ENCODE data around the gene RERE.

The RERE gene

DNA sequence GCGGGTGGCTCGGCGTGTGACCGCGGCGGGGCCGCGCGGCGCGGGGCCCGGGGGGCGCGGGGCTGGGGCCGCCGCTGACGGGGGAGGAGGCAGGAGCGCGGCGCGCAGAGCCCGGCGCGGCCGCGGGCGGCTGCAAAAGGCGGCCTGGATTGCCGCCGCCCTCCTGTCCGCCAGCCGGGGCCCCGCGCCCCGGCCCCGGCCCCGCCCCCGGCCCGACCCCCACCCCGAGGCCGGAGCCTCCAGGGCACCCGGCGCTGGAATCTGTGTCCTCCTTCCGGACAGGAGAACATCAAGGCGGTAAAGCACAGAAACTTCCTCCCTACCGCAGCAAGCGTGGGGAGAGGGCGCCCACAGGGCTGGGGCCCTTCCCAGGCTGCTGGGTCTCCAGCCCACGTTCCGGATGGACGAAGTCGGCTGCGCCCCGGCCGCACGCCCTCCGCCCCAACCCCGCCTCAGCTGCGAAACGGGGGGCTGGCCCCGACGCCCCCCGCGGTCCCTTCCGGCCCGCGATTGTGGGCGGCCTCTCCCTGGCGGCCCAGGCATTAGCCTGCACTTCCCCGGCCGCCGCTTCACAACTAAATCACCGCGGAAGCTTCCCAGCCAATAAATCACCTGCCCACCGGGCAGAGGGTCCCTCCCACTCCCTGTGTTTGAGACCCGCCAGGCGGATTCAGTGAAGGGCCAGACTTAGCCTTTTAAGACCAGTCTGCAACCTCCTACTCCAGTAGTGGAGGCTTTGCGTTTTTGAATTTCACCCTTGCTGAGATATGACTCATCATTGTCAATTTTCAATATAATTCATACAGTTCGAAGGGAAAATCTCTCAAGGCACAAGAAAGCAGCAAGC lies 393.5 kb downstream of the RERE start:
- peak; percentile 90 for DNase-seq

DNA sequence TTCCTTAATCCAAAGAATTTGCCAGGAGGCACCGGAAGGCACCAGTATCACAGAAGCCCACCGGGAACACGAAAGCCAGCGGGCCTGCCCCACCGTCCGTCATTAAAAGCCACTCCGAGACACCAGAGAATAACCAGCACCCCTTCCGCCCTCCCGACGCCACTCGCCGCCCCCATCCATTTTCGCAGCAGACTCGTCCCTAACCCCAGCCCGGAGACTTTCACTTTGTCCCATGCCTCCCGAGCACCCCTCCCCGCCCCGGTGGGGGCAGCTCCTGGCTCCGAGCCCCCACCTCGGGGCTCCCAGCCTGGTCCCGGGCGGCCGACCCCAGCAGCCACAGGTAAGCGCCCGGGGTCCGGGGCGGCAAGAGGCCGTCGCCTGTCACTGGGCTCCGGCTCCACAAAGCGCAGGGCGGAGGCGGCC lies 394.2 kb downstream of the RERE start:
- DNase-seq = peak; percentile 72

DNA sequence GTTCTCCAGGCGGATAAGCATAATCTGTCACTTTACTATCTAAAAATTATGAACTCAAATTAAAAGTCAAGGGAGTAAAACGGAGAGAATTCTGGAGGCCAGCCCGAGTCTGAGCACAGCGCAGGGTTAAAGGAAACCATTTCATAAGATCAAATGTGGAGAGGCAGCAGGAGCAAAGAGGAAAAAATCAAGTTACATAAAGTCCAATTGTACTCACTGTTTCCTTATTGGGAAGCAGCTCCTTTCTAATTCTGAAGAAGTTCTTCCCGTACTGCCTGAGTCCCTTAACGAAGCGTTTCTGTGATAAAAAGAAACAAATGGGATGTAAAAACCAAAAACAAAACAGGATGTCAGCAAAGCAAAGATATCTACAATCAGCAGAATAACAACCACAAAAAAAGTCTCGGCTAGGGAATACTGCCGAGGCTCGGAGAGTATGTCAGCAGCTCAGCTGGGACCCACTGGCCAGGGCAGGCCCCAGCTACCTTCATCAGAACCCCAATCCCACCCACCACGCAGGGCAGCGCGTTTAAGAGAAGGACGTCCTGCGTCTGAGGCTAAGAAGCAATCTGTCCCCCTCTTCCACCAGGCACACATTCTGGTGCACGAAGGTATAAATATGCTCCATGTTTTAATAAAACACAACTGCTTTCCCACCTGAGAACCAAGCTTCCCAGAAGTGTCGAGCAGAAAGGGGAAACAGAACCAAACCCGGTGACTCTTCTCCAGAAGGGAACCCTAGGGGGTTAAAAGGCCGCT lies 394.8 kb downstream of the RERE start:
- DNase-seq = peak; percentile 63

DNA sequence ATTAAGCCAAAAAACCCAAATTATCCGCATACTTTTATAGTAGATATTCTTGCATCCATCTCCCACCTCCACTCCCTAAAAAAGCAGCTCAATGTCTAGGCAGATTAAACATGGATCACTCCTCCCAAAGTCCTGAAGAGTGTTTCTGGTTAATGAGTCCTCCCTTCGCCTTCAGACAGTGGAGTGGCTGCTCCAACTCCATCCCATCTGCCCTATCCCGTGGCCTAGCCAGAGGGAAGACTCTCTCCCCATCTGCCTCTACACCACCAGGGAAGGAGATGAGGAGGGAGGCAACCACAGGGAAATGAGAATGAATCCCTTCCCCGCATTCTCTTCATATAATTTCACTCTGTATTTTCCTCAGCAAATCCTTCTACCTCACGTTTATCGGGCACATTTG lies 395.7 kb downstream of the RERE start:
- DNase-seq = no peak

DNA sequence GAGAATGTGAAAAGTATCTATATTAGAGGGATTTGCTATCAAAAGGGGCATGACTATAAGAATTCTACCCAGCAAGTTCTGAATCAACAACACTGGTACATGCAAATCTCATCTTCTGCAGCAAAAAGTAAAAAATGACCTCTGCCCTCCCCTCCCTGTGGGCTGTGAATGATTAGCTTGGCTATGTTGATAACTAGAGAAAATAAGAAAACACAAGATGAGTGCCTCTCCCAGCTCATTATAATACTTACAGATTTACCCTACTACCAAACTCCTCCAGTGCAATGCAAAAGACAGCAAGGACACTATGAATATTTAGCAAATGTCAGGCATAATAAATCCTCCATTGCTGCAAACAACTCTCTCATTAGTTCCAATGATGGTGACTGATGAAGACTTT lies 397.1 kb downstream of the RERE start:
- DNase-seq = no peak

DNA sequence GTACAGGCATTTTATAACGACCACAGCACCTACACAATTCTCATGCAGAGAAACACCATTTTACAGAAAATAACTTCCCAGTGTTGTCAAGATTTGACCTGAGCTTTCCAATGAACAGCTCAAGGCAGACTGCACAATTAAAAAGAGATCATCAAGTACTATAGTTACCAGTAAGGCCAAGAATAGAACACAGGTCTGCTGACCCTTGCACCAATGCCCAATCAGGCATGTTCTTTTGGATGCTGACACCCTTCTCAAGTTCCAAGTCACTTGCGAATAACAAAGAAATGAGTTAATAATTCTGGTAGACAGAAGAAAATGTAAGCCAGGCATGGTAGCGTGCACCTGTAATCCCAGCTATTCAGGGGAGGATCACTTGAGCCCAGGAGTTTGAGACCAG lies 397.6 kb downstream of the RERE start:
- no peak for DNase-seq

DNA sequence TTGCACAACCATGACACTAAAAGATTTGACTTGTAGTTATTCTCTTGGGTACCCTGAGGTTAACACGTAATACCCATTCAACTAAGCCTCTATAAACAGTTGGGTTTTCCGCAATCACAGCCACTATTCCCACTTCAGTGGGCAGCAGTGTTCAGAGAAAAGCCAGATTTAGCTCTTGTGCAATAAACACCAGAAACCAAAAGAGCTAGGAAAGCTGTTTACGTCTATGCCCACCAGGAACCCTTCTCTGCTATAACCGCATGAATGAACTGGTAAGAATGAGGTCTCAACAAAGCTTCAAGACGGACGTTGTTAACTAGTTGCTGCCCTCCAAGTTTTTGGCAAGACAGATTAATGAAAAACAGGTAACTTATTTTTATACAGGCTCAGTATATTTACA lies 398.3 kb downstream of the RERE start:
- no peak for DNase-seq

DNA sequence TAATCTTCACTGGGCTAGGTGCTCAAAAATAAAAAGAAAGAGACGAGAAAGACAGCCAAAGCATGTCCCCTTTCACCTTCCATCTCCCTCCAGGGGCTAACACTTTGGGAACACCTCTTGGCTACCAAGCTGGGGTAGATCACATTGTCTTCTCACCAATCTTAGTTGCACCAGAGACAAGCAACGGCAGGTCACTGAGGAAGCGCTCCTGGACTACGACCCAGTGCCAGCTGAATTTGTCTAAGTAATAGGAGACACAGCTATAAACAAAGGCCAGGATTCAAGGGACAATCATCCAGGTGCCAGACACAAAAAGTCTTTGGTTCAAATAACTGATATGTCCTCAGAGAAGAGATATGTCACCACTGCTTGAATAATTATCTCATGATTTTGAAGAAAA lies 399.1 kb downstream of the RERE start:
- DNase-seq = no peak

DNA sequence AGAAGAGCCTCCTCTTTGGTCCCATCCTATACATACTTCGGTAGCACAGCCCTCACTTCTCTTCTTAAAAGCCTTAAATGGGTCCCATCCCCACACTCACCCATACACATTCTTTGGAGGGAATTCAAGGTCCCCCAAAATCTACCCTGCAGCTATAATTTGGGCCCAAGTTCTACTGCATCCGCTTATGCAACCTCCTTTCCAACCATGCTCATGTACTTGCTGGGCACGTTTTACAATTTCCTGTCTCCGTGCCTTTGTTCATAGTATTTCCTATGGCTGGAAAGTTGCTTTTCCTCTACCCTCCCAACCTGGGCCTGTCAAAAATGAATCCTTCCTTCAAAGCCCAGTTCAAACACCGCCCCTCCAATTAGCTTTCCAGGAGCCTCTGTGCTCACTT lies 399.8 kb downstream of the RERE start:
- DNase-seq = no peak

DNA sequence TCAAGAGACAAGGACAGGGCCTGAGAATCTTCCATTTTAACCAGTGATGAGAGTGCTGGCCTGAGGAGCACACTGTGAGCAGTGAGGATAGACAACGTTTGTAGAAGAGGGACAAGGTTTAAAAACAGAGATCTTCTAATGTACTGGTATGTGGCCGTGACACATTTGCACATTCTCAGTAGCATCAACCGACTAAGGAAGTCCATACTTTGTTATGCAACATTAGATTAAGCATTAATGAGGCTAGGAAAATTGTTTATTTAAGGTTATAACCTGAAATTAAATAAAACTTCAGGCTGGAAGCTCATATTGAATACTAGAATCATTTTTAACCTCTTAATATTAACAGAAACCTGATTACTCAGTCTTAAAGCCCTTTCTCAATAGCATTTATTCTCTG lies 400.6 kb downstream of the RERE start:
- DNase-seq = no peak

DNA sequence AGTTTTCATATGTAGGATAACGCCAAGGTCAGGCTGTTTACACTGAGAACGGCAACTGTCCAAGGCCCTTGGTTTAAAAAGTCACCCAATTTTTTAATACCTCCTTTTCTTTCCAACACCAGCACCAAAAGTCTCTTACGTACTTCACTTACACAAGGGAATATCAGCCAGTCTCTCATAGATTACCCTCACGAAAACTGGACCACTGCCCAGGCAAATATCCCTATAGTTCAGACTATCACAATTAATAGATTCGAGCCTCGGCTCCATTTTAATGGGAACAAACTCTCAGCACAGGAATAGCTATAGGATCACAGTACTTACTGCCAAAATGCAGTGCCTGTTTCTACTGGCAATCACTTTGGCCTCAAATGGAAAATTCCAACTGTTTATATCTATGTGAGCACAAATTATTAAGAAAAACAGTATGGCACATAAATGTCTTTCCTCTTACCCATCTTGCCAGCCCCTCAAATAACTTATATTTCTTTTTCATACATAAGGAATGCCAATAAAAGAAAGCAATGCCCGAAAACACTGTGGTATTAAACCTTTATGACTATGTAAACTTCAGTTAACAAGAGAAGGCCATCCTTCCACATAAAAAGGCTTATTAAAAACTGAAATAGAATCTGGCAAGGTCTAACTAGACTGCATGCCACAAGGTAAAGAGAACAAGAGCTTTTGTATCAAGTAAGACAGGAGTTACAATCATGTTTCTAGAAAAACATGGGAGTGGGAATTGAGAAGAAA lies 401.7 kb downstream of the RERE start:
- no peak for DNase-seq

DNA sequence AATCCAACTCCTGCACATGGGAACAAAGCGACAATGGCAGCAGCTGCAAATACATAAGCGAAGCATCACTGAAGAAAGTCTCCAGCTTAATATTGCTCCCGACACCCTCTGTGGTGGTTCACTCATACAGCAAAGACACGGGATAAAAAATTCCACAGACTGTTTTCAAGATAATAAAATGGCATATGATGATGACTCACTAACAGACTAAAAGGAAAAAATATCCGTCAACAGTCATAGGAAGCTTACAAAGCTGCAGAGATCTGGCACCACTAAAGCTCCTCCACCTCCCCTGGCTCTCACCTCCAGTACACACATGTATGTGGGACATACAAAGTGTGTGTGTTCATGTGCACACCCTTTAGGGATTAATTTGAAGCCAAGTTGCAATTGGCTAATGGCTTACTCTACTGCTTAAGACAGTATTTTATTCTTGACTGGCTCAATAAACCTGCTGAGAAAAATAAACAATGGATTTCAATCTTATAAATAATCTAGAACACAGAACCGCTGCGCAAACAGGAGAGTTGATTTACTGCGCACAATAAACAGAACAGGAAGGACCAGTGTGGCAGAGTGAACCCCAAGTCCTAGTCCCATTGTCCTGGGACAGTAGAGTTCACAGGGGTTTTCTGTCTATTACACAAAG lies 405.1 kb downstream of the RERE start:
- DNase-seq = no peak

DNA sequence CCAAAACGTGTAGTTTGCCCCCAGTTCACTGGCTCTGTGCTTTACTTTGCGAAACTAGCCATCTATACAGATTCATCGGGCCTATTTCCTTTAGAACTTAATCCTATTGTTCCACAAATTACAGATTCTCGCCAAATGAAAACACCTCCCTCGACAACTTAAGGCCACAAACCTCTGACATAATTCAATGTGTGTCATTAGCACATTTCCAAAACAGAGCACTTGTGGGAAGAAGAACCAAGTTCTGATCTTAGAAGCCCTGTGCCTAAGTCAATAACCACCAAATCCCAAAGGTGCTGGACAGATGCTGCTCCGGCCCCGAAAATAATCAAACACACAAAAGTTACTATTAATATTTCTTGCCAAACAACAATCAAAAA lies 405.6 kb downstream of the RERE start:
- no peak for DNase-seq

DNA sequence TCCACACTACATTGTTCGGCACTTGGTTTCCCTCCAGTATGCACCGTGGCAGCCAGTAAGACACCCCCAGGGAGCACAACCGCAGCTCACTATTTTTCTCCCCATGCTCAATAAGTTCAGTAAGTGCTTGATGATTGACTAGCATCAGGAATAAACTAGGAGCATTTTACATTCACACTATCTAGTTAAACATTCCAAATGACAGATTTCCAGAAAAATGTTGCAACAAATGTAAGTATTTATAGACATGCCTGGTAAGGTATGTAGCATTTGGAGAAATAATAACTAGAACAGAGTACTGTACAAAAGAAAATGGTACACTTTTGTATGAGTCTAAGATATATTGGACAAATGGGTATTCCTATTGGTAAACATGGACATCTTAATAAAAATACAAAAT lies 406.6 kb downstream of the RERE start:
- no peak for DNase-seq

DNA sequence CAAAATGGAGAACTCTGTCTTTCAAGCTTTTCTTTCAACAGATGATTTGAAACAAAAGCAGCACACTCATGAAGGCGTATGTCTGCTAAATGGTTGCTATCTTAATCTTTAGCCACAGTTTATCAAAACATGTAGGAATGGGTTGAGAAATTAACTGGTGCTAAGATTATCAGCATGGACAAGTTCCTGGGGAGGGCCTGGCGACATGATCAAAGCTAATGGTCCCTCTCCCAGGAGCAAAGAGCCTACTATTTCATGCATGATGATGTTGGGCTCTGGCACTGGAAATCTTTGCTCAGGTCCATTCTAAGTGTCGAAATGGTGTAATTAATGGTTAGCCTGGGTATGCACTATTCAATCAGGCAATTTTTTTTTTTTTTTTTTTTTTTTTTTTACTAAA lies 407.8 kb downstream of the RERE start:
- DNase-seq = no peak

DNA sequence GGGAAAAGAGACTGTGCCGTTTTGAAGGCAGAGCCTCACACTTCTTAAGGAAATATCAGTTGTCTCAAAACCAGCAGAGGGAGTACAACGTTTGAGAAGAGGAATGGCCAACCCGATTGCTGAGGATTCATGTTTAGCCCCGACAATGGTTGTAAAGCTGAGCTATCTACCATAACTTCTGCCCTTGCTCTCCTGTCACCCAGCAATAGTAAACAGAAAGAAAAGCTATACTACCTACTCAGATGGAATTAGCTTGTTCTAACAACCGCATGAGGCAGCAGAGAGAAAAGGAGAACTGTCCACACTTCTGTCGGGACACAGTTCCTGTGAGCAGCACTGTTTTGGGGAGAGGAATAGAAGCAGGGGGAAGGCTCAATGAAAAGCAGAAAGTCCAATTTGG lies 408.3 kb downstream of the RERE start:
- no peak for DNase-seq

DNA sequence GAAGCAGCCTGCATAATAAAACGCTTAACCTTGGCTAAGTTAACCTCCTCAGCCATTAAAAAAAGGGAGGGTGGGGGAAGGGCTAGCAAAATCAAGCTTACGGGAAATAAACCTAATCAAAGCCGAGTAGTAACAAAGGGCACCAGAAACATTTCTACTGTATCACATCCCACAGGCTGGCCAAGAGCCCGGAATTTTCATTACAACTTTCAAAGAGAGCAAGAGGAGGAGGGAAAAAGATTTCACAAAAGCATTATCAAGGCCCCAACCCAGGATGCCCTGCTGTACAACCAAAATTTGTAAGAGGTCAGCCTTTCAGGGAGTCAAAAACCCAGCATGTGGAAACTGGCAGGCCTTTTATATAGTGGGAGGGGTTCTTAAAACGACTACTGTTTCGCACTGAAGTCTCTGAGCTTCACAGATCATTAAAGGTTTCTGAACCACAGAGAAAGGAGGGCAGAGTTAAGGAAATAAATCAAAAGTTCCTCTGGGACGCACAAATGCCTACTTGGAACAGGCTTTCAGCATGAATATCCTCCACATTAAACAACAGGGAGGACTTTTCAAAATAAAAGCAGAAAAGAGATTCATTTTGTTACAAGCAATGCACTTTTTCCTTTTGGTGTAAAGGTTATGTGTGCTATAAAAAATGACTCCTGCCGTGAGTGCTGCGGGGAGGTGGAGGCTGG lies 409.1 kb downstream of the RERE start:
- DNase-seq = peak; percentile 78

DNA sequence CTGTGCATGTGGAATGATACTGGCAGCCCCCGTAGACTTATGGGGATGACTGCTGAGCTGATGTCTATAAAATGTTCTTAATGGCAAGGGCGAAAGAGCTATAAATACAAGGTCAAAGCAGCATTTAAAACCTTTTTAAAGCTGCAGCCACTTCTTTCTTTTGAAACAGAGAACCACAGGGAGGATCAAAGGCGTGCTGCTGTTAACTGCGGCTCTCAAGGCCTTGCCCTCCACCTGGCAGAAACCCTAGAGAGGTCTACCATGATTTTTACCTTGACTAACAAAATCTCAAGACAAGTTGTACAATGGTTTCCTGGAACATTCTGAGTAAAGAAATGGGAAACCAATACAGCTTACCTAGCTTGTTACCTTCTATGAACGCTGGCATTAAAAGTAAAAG lies 409.8 kb downstream of the RERE start:
- no peak for DNase-seq

DNA sequence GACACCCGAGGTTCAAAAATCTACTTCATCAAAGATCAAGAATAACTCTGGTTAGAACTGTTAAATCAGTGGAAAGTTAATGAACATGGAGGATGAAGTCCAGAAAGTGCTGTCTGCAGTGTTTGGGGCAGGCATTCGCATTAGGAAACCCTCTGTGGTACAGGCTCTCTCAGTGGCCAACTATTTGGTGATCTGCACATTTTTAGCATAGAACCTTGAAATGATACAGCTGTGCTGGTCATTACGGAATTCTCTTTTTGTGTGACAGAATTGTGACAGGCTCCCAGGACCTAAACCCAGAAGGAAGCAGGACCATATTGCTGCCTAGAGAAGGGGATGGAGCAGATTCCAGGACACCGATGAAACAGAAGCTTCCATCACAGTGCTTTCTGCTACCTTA lies 410.5 kb downstream of the RERE start:
- no peak for DNase-seq

DNA sequence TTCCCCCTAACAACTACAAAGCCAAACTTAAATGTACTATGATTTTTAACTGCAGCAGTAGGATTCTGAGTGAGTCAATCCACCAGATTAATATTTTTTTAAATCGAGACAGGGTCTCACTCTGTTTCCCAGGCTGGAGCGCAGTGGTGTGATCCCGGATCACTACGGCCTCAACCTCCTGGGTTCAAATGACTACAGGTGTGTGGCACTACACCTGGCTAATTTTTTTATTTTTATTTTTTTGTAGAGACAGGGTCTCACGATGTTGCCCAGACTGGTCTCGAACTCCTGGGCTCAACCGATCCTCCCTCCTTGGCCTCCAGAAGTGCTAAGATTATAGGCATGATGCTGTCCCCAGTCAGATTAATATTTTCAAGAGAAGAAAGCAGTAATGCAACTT lies 411.4 kb downstream of the RERE start:
- DNase-seq = no peak

DNA sequence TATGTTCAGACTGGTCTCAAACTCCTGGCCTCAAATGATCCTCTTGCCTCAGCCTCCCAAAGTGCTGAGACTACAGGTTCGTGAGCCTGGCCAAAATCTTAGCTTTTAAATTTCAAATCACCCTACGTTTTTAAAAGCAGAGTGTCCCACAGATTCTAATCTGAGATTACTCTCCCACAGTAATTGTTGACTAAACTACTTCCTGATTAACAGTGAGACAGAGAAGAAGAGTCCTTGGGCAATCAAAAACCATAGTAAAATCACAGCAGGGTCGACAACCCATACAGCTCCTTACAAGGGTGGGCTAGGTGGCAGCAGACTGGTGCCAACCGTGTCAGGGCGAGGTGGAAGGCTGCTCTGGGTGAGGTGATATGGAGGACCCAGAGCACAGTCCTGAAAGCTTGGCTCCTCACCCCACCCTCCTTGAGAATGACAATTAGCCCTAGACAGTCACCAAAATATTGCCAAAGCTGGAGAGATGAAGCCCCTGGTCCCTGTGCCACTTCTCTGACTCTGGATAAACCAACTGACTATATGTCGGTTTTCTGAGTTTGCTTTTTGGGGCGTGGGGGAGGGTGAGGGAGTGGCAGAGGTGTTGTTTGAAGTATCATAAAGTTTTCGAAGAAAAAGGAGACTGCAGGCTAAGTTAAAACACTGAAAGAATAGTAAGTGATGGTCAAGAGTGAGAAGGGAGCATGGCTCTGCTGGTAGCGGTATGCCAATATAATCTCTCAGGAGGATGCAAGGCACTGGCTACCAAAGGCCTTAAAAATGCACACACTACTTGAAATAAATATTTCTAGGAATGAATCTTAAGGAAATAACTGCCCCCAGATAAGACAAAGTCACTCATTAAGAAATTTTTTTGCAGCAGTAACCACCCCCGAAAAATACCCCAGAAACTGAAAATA lies 412.7 kb downstream of the RERE start:
- no peak for DNase-seq
